Stimulated activated CD4-positive, alpha-beta T cell treated with anti-CD3 and anti-CD28 coated beads, Interleukin-15, amount 100 ng/mL, for 1 hour (primary cell): Measurements from ENCODE around the gene ARHGEF2.

Experiments
- DNase-seq, 2 donors: peaks; one replicate each; pipeline ENCODE4 v3.0.0-alpha.2; 2020; ENCODE audit warnings: low read depth in 1 of 2, low spot score in 1 of 2

Gene ARHGEF2

DNA sequence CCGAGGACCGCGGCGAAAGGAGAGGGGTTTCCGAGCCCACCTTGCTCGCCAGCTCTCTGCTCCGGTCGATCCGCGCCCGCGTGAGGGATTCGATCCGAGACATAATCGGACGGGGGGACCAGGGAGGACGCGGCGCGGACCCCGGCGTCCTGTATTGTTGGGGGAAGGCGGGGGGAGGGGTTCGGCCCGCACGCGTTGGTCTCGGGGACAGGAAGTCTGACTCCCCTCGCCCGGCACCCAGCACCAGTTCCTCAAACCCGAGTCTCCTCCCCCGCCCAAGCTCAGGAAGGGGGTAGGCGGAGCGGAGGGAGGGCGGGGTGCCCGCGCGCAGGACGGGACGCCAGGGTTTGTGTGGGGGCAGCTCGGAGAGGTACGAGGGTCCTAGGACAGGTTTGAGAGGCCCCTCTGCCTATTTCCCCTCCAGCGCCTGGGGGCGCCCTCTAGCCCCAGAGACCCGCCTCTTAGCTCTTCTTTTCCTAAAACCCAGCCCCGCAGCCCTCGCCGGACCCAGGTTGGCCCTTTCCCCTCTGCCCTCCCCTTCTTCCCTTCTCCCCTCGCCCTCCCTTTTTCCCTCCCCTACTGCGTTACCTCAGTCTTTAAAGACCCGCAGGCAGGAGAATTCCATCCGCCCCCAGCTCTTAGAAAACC is at the start of gene ARHGEF2:
ARHGEF2 (minus strand) TSS at position 223 of the 648 bp plus-strand sequence; CDS start at position 103, 120 bp downstream.
- peak; percentile 59 to 69 for DNase-seq

DNA sequence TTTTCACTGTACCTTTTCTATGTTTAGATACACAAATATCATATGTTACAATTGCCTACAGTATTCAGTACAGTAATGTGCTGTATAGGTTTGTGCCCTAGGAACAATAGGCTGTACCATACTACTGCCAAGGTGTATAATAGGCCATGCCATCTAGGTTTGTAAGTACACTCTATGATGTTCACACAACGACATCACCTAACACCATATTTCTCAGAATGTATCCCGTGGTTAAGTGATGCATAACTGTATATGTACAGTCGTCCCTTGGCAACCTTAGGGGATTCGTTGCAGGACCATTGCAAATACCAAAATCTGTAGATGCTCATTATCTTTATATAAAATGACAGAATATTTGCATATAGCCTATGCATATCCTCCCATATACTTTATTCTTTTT is 48.2 kb upstream of the ARHGEF2 start:
- no peak for DNase-seq

DNA sequence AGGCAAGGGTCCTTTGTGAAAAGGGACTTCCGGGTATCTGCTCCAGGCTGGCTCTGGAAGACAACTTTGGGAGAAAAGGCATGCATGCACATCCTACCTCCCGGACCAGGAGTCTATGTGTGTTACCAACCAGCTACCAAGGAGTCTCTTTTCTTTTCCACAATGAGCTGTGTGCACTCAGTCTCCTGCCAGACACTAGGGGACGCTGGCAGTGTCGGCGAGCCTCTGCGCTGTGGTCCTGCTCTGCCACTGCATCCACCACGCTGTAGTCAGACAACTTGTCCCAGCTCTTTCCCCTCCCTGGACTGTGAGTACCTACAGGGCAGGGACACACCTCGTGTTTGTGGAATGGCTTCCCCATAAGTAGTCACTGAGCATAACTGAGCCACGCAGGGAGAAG is 47.5 kb upstream of the ARHGEF2 start:
- DNase-seq = no peak

DNA sequence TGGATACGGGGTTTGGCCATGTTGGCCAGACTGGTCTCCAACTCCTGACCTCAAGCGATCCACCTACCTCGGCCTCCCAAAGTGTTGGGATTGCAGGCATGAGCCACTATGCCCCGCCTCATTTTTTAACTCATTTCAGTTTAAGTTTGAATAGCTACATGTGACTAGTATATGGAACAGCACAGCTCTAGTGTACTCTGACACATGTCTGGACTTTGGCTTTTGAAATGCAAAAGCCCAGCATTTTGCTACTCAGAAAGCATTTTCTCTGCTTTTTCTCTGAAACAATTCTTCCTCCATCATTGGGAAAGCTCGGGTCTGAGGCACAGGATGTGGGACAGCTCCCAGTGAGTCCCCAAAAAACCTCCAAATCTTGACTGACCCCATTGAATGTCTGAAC is 46.5 kb upstream of the ARHGEF2 start:
- DNase-seq = no peak

DNA sequence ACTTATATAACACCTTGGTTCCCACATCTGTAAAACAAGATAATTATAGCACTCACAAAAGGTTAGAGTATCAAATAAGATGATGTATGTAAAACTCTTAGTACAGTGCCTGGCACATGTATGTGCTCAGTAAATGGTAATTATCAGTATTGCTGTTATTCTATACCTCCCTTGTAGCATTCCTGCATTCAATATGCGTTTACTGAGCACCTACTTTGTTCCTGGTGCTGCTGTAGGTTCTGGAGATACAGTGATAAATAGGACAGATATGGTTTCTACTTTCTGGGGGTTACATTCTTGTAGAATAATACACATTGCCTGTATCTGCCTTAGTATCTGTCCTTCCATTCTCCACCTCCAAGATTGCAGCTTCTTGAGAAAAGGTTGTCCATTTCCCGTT is 43.6 kb upstream of the ARHGEF2 start:
- no peak for DNase-seq

DNA sequence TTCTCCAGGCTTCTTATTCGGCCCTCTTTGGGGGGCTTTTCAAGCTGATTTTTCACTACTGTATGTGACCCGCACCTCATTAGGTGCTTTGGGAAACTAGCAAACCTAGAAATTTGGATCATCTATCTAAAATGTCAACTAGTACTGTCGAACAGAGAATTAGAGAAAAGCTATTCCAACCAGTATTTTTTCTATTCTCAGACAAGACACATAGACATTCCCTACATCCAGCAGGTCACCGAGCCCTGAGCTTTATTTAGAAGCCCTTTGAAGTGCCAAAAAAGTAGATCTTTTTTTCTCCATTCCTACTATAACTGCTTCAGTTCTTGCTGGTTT is 42.7 kb upstream of the ARHGEF2 start:
- DNase-seq = no peak

DNA sequence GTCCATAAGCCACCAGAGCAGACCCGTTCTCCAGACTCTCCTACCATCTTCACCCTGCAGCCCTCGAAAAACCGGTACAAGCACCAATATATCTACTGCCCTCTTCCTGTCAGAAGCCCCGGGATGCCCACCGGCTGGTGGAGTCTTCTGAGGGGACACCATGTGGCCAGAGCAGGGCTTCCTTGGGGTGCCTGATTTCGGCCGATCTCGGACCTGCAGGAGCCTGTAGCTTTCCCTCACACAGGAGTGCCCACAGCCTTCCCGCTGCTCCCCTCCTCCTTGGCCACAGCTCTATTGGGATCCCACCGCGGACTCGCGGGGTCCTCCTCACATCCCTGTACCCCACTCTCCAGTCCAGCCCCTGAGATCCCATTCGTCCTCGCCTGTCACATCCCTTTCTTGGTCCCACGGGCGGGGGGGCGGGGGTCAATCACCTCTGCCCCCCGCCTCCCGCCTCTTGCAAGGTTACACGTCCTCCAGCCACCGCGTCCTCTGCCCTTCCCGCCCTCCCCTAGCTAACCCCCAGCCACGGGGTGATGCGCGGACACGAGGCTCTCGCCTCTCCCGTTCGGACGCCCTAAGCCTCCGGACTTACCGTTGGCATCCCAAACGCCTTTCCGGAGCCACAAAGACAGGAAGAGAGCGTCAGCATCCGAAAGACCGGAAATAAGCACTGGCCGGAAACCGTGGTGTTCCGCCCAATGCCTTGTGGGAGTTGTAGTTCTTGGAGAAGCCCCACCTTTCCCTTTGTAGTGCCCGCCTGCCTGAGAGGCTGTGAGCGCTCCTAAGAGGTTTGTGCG is 42.1 kb upstream of the ARHGEF2 start, which contains the start of gene SSR2:
SSR2 (minus strand) TSS at position 659 of the 800 bp plus-strand sequence. CDS start 784 bp downstream, outside the sequence.
- DNase-seq = peak; percentile 56 to 67

DNA sequence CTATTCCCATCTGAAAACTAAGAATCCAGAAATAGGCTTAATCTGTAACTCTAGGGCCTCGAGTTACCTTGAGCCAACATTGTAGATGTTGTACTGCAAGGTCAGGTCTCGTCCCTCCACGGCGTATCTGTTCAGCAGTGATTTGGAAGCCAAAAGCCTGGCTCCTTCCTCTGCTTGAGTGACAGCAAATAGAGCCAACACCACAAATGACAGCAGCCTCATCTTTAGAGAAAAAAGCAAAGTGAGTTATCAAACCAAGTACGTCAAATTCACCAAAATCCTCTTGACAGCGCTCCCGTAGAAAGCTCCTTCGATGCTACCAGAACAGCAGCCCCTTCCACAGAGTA is 41.6 kb upstream of the ARHGEF2 start:
- DNase-seq = no peak

DNA sequence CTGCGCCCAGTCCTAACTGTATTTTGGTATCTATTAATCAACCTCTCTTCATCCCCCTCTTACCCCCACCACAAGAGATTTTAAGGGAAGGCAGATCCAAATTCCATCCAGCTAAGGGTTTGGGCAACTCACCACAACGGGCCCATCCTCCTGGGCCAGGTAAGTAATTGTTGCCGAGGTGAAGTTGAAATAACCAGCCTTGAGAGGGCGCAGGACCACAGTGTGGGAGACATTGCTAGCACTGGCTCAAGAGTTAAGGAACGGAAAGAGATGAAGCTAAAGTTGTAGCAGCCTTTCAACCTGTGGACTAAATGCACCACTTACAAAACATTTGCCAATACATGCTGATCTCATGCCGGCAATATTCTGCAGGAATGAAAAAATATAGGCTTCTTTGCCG is 36.5 kb upstream of the ARHGEF2 start:
- no peak for DNase-seq

DNA sequence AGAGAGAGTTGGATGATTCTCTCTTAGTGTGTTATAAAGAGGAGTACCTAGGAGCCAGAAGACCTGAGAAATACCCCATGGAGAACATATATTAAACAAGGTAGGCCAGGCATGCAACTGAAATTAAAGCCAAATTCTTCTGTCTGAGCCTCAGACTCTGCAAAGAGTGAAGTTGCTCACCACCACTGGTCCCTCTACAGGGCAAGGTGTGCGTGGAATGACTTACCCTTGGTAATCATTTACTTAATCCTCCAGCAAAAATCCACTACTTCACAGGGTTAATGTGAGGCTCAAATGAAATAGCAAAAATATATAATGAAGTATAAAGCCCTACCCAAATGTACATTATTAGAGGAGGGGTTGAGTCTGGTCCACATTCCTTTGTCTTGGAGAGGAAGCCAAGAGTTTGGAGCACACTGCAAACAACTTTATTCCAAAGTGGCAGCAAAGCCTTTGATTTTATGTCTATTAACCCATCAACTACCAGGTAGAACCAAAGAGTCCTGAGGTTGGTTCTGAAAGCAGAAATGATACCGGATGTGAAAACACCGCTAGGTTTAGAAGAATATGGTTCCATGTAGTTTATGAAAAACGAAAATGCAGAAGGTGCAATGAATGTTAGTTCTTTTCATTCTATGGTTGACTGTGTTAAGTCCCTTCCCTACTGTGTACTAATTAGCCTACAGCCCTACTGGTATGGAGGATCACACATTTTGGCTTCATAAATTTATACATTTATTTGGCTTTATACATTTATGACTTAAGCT is 33.9 kb upstream of the ARHGEF2 start:
- no peak for DNase-seq

DNA sequence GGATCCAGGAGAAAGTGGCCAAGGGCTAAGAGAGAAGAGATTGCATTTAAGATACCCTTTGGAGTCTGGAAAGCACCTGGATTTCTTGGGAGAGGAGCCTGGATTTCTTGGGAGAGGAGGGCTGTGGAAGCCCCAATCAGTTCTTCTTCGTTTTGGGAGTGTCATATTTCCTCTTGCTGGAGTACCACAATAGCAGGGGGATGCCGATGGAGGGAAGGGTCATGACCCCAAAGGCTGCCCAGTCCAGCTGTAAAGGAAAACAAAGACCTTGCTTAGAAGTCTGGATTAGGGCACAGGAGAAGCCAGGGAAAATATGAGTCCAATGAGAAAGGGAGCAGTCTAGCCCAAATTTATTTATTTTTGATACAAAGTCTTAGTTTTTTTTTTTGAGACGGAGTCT is 31.1 kb upstream of the ARHGEF2 start:
- no peak for DNase-seq

DNA sequence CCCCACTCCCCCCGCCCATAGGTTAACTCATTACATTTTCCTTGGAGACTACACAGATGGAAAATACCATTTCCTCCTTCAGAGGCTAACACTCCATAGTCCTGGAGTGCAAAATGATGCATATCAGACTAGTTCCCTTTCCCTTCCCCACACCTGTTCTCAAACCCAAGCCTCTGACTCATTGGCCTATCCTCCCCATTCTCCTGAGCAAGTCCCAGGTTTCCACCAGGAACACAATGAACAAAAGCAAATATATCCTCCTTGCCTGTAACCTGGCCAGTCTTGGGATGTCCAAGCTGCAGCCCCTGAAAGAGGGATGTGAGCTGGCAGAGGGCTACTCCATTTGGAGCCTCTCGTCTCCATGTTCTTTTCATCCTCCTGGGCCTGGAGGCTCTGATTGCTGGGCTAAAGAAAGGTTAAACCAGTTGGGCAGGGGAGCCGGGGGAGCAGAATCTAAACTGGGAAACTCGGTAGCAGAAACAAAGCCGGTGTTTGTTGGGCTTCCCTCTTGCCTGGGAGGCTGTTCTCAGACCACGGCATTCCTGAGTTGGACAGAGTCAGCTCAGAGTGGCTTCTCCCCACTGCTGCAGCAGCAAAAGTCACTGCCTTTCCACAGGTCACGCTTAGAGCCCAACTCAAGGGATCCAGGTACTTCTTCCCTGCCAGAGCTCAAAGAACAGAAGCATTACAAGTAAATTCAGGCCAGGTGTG is 28.5 kb upstream of the ARHGEF2 start:
- DNase-seq = no peak

DNA sequence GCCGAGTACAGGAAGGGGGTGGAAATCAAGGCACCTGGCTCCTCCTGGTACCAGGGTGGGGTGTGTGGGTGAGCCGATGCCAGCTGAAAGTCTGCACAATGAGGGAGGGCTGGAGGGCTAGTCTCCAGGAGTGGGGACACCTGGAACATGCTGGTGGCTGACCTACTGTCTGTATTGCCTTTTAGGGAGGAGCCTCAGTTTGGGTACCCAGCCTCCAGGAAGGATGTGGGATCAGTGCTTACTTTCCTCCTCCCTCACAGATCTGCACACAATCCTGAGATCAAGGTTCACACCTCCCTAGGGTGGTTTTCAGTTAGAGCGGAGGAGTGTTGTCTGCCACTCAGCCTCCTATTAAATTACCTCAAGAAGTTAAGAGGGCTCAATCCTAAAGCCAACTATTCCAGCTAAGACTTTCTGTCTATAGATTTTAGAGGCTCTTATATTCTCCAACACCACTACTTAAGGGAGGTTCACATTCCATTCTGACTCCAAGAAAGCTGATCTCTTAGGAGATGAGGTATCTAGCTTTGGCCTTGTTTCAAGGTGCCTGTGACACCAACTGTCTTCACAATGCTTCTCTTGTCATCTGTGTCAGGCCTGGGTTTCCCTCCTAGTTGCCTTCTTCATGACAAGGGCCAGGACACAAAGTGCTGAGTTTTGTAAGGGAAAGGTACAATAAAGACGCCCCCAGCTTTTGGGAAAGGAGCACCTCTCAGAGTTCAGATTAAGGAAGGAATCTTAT is 26.7 kb upstream of the ARHGEF2 start:
- no peak for DNase-seq

DNA sequence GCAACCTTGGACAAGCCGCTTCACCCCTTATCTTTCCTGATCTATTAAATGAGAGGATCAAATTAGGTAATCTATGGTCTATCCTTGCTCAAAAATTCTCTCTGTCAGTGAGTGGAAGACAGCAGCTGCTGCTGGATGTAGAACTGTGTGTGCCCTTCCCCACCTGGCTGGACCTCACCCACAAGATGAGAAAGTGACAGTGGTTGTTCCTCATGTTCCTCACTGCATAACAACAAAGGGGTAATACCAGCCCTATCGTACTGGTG is 25.5 kb upstream of the ARHGEF2 start:
- DNase-seq = no peak

DNA sequence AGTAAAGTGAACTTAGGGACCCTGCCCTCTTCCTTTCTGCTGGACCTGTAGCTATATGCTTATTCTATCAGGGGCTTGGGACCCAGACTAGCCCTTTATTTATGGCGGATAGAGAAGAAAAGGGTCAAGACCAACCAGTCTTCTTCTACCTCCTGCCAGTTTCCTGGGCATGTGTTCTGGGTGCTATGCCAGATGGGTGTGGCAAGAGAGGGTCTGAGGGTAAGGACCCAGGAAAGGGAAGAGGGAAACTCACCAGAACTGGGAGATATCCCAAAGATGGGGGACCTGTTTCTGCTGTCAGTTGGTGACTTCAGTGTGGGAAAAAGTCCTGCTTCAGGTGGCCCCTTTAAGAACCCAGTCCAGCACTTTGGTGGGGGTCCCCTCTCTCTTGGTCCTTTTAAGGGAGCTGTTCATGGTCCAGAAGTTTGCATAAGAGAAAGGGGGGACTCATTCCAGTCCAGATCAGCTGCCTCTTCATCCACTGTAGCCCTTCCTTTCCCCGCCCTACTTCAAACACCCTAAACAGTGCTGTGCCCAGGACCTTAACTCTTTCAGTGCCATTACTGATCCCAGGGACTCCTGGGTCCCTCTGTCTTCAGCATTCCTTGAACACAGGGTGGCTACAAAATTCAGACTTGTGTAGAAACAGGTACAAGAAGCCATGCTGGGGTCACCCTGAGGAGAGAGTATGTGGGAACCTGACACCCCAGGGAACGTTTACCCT is 24.0 kb upstream of the ARHGEF2 start:
- no peak for DNase-seq

DNA sequence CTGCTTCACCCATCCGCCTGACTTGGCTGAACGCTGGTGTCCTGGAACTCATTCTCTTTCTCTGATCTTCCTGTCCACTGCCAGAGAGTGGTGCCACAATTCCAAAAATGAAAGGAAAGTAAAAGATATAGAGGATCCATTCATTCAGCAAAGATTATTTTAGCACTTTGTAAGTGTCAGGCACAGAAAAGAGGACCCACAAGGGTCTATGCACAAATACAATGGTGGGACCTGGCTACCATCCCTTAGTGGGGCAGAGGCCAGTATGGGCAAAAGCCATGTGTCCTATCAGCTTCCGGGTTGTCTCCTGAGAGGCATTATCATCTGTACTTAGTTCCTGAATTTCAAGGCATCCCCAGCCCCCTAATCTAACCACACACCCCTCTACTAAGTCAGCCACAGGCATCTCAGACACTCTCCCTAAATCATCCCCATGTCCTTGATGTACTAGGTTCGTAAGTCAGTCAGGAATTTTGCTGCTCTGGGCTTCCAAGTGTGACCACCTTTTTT is 23.4 kb upstream of the ARHGEF2 start:
- DNase-seq = no peak

DNA sequence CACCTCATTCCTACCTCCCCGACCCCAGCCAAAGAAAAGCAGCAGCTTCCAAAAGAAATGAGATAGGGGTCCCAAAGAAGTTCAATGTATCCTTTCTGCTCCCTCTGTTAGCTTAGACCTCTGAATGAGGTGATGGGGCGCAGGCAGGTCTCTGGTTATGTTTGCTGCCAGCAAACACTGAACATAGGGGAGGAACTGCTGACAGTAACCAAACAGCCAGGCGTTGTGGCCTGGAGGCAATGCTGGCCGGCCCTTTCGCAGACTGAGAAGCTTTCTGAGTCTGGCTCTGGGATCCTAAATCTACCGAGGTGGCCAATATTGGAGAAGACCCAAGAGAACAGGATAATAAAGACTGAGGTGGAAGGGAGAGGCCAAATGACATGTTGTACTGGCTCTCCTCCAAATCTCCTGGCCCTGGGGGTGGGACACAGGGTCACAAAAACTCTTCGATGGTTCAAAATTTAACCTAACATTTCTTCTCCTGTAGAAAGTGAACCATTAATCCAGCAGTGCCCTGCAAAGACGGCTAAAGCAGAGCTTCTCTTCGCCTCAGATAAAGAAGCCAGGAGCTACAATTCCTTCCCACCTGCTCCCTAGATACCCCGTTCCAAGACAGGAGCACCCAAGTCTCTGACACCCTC is 22.8 kb upstream of the ARHGEF2 start:
- no peak for DNase-seq

DNA sequence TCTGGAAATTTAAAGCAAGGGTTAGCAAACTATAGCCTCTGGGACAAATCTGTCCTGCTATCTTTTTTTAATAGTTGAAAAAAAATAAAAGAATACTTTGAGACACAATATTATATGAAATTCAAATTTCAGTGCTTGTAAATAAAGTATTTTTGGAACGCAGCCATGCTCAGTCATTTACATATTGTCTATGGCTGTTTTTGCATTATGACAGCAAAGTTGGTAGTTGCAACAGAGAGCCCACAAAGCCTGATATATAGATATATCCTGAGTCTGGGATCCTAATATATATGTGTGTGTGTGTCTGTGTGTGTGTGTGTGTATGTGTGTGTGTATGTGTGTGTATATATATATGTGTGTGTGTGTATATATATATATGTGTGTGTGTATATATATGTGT is 21.6 kb upstream of the ARHGEF2 start:
- DNase-seq = no peak

DNA sequence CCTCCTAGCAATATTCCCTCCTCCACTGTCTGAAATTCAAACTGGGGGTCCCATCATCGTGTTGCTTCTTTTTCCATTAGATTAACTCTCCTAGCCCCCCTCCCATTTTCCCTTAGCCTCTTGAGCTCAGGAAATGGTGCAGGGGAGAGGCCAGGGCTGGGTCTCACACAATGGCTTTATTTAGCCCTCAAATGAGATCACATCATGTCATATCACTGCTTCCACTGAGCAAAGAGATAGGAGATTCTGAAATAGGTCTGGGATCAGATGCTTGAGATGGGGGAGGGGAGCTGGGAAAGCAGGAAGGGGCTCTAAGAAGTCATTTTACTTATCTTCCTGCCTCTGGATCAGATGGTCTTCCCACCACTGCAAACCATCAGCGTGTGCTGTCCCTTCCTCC is 17.8 kb upstream of the ARHGEF2 start:
- DNase-seq = no peak

DNA sequence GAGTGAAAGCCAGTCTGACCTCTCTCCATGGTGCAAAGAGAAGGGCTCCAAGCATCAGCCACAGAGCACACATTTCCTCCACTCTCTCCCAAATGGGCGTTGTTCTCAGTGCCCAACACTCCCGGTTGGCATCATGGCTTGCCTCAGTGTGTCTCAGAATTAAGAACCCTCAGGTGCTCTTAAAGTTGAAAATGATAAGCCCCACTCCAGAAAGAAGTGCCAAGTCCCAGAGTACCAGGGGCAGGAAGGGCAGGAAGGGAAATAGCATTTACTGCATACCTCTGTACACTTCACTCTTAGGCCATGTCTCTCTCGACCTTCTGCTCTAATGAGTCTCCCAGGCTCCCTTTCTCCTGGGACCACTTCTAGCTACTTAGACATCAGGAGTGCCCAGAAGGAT is 15.2 kb upstream of the ARHGEF2 start:
- DNase-seq = no peak
